HG03196 (cell line): ENCODE measurements around the gene MGMT.

Experiments
- ATAC-seq: cut with Tn5 transposase; IDR thresholded peaks from one replicate; pipeline ENCODE4 v1.9.1; 2021; ENCODE audit not compliant: unreplicated experiment

MGMT gene

DNA sequence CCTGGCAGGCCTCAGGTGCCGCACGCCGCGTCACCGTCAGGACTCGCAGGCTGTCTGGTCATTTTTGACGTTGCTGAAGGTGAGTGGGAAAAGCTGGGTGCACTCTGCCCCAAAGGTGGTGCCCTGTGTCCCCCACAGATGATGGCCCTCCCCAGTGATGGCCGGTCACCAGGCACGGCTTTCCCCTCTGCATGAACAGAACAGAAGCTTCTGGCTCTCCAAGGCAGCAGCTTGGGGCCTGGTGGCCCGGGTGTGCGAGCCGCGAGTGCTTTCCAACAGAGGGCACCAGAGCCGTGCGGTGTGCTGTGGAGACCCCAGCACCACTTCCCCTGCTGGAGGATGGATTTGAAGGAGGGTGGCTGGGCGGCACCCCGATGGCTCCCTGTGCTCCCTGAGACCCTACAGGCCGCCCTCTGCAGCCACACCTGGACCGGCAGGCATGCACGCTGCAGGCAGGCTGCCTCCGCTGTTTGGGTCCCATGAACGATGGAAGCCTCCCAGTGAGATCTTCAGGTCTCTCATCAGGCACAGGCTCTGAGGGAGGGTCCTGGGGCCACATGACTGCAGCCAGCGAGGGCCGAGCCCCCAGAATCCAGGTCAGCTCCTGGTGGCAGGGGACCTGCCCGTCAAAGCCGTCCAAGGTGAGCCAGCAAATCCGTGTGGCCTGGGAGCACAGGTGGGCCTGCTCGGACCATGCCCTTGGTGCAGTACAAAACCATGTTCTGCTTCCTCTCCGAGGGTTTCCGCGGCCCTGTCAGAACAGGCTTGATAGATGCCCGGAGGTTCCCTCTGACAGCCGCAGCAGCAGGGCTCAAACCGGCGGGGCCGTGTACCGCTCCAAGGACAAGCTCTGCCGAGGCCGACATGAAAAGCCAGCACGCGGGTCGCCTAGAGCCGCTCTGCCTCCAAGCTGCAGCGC lies 301.7 kb downstream of the MGMT start:
- no peak for ATAC-seq

DNA sequence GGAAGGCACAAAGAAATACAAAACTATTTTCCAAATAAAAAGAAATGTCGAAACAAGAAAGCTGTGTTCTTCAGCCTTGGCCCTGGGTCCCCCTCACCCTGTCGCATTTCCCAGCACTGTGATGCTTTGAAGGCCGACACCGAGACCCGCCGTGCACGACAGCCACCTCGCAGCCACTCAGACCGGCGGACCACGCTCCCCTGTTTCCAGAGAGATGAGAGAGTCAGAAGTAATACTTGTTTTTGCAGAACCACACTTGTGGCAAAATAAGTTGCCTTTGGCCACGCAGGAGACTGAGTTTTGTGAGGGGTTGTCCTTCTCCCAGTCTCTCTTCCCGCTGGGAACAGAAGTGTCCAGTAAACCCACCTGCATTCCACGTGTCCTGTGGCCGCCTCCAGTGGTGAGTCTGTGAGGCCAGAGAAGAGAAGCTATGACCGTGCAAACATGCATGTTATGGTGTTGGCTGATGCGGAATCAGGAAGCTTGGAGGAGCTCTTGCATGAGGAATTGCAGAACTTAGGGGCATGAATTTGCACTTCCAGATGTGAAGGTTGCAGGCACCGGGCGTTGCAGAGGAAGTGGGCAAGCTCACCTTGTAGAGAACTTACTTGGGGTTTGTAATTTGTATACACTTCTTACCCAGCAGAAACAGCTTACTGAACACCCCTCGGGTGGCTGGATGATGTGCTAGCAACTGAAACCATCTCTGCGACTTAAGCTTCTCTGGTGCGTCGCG lies 302.5 kb downstream of the MGMT start:
- no peak for ATAC-seq

DNA sequence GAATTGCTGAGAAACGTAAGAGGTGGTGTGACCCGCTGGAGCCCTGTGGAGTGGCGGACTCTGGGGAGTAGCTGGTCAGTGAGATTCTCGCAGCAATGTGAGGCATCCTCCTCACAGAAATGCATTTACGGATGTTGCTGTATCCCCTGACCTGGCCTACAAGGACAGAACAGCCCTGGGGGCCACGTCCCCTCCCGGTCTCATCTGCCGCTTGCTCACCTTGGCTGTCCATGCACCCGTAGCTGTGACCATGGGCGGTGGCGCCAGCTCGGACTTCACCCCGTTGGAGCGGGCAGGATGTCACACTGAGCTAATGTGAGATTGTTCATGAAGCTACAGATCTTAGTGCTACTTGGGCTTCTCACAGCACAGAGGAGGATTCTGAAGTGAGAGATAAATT lies 303.2 kb downstream of the MGMT start:
- ATAC-seq, result no peak

DNA sequence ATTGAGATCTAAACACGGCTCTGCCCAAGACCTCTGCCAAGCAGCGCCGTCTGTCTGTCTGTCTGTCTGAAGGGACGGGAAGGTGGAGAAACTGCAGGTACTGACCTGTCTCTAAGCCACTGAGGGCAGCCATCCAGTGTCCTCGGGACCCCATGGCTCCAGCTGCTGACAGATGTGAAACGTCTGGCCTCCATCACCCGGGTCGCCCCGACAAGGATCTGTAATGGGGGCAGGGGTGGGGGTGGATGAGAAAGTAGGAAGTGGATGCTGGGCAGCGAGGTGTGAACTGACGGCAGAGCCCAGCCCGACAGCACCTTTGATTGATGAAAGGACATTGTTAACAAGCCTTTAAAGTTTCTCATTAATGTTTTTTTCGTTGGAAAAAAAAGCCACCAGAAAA lies 304.0 kb downstream of the MGMT start:
- ATAC-seq, result no peak

DNA sequence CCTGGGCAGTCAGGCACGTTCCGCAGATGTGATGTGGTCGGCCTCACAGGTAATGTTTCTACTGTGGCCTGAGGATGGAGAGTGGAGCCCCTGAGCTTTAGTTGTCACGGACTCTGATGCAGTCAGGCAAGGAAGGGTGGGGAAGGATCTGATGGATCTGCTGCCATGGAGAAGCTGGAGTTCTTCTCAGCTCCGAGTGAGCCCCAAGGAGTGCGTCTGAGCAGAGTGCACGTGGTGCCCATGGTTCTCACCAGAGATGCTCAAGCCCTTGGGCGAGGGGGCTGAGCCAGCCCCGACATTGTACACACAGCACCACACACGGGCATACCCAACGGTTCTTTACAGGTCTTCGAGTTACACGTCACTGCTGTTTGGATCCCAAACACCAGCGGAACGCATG lies 304.5 kb downstream of the MGMT start:
- ATAC-seq, result no peak

DNA sequence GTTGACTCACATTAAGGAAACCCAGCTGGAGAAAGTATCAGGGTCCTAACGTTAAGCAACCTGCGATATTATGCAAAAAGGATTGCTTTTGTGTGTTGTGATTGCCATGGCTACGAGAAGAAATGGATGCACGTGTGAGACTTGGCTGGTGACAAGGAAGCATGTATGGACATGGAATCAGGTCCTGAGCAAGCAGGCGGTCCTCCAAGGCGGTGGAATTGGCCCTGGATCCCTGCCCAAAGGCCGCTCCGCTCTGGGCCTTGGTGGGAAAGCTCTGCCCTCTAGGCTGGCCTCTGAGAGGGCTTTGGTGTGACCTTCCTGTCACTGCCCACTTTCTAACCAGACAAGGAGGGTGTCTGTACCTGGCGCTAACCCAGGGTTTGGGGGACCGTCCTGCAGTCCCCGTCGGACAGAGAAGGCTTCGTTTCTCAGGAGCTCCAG lies 305.0 kb downstream of the MGMT start:
- ATAC-seq, result no peak

DNA sequence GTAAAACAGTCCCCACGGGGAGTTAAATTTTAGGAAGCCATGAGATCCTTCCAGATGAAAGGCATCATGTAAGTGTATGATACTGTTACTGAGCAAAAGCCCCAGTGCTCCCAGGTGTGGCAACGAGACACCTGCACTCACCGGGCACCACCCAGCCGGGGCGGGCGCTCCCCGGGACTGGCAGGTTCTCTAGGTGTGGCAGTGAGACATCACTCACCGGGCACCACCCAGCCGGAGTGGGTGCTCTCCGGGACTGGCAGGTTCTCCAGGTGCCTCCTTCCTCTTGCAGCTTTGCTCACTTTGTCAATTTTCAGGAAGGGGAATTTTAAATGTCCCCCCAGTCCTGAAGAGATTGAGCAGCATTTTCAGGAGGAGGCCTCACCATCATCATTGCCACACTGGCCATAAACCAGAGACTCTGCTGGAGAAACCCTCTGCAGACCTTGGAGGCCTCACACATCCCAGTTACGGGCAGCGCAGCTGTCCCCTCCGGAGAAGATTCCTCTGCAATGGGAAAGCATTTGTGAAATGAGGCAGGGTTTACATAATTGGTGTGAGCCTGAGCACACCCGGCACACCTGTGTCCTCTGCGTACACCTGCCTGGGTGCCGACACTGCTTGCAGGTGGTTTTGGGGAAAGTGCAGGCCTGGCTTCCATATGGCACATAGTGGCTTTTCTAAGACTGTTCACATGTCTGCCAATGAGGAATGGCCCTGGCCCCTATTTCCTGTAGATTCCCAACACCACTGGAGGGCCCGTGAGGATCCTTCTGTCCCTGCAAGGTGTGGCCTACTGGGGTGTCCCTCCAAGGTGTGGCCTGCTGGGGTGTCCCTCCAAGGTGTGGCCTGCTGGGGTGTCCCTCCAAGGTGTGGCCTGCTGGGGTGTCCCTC lies 305.7 kb downstream of the MGMT start:
- no peak for ATAC-seq

DNA sequence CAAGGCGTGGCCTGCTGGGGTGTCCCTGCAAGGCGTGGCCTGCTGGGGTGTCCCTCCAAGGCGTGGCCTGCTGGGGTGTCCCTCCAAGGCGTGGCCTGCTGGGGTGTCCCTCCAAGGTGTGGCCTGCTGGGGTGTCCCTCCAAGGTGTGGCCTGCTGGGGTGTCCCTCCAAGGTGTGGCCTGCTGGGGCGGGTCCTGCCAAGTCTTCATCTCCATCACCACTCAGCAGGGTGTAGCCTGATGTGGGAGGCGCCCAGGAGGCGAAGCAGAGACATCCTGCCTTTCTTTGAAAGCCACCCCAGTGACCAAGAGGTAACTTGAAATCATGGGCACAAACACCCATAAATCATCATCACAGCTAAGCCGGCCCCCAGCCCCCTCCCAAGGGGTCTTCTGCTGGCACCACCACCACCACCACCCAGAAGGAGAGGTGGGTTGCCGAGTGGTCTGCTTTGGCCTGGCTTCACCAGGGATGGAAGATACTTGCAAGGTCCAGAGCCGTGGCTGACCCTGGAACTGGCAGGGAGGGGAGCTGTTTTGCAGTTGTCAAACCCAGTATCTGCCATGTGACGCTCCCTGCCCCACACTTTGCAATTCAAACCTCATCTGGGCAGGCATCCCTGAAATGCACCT lies 306.4 kb downstream of the MGMT start:
- no peak for ATAC-seq

DNA sequence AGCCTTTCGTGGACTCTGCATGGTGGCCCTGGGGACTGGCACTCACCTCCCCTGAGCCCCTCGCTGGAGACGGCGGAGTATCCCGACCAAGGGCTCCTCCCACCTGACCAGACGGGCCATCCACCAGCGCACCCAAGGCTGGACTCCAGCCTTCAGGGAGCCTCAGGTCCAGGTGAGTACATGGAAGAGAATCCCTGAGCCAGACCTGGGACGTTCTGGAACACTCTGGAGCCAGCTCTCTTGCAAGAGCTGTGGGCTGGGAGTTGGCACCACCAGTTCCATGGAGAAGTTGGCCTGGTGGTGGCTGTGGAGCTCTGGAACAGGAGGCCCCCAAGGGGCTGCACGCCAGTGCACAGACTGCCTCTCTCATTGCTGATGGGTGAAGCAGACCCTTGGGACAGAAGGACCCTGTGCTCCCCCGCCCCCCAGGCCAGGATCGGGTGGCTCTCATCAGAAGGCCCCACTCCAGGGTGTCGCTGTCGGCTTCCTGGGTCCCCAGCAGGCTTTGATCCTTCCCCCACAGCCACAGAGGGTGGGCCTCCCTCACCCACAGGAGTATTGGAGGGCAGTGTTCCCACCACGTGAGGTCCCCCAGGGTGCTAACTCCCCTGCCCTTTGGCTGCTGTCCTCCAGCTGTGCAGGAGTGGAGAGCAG lies 307.2 kb downstream of the MGMT start:
- ATAC-seq, result no peak

DNA sequence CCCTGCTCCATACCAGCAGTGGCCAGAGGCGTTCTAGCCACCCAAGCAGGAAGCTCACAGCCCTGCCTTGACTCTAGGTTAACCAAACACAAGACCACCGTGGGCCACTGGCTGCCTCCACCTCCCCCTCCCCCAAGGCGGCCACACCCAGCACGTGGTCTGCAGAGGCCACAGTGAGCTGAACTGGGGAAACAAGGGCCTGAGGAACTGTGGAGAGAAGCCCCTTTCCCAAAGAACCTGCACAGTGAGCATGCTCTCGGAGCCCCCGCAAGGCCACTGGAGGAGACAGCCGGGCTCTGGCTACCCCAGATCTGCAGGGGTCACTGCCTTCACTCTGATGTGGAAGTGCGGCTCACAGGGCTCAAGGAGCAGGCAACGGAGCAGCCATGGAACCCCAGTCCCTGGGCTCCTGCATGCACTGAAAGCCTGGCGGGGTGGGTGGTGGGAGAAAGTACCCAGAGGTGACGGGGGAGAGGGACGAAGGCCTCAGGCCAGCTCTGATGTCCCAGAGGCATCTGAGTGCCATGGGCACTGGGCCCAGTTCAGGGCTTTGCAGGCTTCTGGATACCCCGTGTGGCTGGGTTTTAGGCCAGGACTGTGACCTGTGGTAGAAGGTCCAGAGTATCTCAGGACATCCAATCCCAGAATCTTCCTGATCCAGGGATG lies 307.8 kb downstream of the MGMT start:
- ATAC-seq, result no peak

DNA sequence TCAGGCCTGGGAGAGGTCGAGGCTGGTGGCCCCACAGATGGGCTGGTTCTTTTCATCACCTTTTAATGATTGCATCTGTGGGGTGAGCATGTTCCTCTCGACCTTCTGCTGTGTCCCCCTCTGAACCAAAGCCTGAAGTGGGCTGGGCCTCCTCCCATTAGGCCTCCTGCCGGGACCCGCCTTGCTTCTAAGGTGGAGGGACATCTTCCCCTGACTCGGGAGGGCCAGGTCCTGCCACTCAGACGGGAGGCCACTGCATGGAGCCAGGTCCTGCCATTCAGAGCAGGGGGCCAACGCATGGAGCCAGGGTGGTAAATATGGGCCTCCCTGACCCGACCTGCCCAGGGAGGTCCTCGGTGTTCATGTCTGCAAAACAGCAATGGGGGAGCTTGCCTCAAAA lies 308.6 kb downstream of the MGMT start:
- ATAC-seq, result no peak

DNA sequence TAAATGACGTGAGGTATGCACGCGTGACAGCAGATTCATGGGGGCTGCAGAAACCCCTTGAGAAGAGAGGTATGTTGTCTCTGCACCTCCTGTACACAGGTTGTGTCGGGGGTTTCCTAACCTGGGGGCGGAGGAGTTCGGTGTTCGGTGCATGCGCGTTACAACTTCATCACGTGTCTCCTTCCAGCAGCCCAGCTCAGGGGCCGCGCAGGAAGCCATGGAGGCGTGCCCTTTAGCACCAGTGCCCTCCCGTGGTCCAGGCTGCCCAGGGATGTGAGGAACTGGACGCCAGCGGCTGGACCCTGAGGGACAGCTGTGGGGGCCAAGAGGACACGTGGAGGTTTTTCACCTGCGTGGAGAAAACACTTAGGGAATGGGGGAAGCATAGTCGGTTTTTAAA lies 310.6 kb downstream of the MGMT start:
- ATAC-seq, result no peak

DNA sequence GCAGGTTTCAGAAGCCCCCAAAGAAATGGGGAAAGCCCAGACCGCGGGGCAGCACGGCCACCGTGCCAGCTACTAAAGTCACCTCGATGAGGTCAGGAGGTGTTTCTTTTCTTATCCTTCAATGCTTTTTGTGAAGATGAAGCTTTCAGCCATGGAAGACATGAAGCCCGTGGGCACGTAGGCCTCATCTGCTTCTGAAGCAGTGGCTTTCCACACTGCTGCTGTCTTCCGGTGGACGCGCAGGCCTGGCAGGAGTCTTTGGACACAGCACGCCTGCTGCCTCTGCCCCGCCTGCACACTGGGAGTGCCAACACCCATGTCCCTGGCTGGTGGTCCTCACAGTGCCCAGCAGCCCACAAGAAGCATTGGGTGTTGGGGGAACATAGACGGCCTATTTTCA lies 311.5 kb downstream of the MGMT start:
- no peak for ATAC-seq

DNA sequence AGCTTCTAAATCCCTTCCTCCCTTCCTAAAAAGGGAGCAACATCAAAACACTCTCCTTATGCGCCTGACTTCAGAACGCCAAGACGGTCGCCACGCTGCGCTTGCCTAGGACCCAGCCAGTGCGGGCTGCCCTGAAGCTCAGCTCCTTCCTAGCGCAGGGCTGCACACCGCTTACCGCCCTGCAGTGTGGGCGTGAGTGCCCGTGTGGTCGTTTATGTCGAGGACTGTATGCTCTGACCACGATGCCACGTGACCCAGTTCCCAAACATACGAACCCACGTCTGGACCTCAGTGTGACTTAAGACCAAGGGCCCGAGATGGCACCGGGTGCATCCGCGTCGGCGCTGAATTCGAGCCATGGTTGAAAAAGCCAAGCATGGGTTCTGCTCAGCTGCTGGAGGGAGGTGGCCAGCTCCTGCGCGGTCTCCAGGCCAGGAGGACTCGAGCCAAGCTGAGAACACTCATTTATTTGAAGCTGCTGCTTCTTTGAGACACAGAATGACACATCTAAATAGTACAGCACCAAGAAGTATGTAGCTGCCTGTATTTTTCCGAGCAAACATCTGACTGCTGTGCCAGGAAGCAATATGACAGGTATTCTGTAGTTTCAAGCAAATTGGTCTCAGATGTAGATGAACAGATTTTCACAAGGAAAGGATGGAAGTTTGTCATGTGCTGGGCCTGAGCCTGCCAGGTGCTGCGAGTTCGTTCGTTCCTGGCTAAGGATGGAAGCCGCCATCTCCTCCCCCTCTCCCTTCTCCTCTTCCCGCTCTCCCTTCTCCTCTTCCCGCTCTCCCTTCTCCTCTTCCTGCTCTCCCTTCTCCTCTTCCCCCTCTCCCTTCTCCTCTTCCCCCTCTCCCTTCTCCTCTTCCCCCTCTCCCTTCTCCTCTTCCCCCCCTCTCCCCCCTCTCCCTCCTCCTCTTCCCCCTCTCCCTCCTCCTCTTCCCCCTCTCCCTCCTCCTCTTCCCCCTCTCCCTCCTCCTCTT lies 312.4 kb downstream of the MGMT start:
- ATAC-seq, result no peak

DNA sequence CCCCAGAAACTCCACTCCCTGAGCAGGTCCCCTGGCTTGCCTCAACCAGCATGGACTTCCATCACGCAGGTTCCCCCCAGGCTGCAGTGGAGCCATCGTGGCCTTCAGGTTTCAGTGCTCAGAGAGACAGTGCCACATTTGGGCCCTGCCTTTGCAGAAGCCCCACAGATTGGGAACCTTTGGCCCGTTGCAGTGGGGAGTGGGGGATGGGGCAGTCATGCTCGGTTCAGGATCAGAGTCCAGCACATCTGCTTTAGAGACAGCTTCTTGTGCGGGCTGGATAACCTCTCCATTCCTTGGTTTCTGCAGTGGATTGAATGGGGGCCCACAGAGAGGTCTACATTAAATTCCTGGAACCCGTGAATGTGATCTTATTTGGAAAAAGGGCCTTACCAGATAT lies 313.2 kb downstream of the MGMT start:
- no peak for ATAC-seq

DNA sequence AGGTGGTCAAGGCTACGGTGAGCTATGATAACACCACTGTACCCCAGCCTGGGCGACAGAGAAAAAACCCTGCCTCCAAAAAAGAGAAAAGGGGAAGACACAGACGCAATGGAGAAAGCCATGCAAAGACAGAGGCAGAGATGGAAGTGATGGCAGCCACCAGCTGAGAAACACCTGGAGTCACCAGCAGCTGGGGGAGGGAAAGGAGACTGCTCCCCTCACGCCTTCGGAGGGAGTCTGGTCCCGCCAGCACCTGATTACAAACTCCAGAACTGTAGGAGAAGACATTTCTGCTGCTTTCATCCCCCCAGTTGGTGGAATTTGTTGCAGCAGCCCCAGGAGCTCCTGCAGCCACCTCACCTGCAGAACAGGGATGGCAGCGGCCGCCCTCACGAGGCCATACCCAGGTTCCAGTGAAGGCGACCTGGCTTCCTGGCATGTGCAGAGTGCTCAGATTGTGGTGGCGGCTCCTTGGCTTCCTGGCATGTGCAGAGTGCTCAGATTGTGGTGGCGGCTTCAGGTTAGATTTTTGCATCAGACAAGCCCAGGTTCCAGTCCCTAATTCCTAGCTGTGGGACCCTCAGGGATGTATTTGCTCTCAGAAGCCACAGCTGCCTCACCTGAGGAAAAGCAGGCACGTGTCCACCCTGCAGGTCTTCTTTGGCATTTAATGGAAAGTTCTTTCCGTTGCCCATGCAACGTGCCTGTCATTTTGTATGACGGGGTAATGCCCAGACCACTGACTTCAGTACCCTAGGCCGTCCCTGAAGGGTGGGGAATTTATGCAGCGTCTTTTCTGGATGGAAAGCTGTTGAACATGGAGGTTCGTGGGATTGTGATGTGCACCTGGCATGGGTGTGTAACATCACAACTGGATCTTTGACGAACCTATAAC lies 314.1 kb downstream of the MGMT start:
- no peak for ATAC-seq

DNA sequence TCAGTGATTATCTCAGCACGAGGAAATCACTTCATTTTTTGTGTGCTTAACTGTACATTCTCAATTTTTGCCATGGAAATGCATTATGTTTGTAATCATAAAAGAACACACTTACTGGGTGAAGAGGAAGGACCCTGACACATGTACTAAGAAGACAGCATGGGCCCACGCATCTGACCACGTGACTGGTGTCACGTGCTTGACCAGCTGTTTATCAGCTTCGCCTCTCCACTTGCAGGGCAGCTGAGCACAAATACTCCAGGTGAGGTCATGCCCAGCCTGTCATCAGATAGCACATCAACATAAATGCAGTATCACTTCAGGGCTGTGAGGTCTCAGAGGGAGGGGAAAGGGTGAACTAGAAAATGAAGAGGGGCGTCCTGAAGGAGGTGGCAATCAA lies 317.2 kb downstream of the MGMT start:
- no peak for ATAC-seq

DNA sequence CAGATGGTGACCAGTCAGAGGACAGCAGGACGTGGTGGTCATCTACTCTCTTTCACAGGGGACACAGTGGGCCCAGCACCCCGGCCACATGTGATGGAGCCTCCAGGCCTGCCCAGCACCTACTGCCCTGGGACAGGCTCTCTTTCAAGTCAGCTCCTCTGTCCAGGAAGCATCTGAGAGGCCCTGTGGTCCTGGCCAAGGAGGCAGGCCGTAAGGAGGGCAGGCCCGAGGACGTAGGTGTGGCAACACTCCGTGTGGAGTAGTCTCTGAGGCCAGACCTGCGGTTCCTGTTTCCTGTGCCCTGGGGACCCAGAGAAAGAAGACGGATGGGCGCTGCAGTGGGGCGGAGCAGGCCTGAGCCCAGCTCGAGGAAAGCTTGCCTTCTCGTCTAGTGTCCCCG lies 317.9 kb downstream of the MGMT start:
- no peak for ATAC-seq
